Measurements from ENCODE around the gene TMED6. TPM values are rescaled to one million over a fixed set of nuclear protein-coding genes. Genes with fewer than 3 reads are reported as not detected.

Gene TMED6
- total RNA-seq = not detected in 2 replicates

GRCh38 chr16:69351309-69352027 lies at the start of gene TMED6:
Gene TMED6 (minus strand): TSS chr16:69351786. CDS start chr16:69351753, 33 bp downstream.

DNA sequence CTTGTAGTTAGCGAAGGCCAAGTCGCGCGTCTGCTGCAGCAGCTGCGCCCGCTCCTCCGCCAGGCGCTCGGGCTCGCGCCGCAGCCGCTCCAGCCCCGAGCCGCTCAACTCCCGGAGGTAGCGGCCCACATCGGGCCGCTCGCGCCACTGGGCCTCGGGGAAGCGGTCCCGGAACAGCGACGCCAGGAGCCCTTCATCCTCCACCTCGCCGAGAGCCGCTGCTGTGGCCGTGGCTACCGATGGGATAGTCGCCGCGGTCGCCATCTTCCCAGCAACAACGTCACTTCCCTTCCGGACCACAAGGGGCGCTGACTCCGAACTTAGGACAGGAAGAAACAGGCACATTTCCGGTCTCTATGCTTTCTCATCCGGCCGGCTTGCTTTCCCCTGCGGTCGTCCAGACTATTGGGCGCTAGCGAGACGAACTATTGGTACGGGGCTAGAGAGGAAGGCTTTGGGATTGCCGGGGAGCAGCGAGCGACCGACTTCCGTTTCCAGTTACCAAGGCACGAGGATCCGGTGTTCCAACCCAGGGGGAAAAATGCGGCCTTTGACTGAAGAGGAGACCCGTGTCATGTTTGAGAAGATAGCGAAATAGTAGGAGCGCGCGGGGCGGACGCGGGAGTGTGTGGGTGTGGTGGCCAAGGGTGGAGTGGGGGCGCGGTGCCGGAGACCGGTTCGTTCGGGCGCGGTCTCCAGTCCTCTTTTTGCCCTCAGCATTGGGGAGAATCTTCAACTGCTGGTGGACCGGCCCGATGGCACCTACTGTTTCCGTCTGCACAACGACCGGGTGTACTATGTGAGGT lies 12.1 kb downstream of the TMED6 start, which contains the start of the genes COG8 and NIP7:
COG8 (minus strand) TSS at position 276 of the 806 bp plus-strand sequence; CDS start at position 264, 12 bp downstream.
NIP7 (plus strand) TSS at position 484 of the 806 bp plus-strand sequence; CDS start at position 542, 58 bp downstream.

GRCh38 chr16:69330286-69331109 lies 21.1 kb downstream of the TMED6 start, which contains the start of gene PDF:
Gene PDF (minus strand): TSS chr16:69330588. CDS start chr16:69330570, 18 bp downstream.

DNA sequence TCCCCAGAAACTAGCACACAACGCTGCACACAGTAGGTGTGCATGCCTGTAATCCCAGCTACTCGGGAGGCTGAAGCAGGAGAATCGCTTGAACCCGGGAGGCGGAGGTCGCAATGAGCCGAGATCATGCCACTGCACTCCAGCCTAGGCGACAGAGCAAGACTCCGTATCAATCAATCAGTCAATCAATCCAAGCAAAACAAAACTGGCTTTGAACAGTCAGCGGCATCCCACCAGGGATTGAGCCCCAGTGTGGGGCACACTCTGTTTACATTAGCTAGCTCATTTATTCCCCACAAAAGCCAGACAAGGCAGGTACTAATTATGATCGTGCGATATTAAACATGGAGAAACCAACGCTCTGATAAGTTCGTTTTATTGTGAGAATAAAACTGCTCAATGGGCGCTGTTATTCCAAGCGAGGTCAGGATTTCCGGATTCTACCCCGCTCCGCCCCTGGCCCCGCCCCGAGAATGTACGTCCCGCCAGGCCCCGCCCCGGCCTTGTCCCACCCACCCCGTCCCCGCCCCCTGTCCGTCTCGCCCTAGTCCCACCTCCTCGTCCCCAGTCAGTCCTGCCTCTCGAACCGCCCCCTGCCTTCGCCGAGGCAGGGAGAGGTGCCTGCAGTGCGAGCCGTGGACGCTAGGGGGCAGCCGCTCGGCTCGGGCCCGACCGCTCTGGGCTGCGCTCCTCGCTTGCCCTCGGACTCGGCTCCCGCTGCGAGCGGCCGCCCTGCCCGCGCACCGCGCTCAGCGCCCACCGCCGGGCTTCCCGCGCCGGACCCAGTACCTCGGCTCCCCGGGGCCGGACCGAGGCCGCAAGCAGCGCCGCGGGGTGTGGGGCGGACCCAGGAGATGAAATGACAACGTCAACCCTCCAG lies 40.7 kb downstream of the TMED6 start, which contains the start of gene VPS4A:
VPS4A (plus strand) TSS at position 698 of the 880 bp plus-strand sequence; CDS start at position 860, 162 bp downstream.

Other genes starting within 250 kb of the TMED6 start
- gene HAS3, start 246.1 kb downstream of the TMED6 start, total RNA-seq = 58.4 and 75.7 TPM in 2 replicates
- gene CHTF8, start 219.2 kb downstream of the TMED6 start, total RNA-seq = 53.3 and 61.4 TPM in 2 replicates
- gene UTP4, start 219.1 kb downstream of the TMED6 start, total RNA-seq = 16.6 and 36.1 TPM in 2 replicates
- 19.3 and 24.6 TPM in 2 replicates for gene SNTB2, start 164.6 kb downstream of the TMED6 start, total RNA-seq
- gene VPS4A, start 40.4 kb downstream of the TMED6 start, total RNA-seq = 41.7 and 42.4 TPM in 2 replicates
- gene PDF, start 21.2 kb downstream of the TMED6 start, total RNA-seq = 21.2 and 34.5 TPM in 2 replicates
- gene COG8, start 12.2 kb downstream of the TMED6 start, total RNA-seq = 30.9 and 32.8 TPM in 2 replicates
- 29.1 and 40.4 TPM in 2 replicates for gene NIP7, start 12.0 kb downstream of the TMED6 start, total RNA-seq
- 8.7 and 10.9 TPM in 2 replicates for gene TERF2, start 34.2 kb upstream of the TMED6 start, total RNA-seq
- 46.6 and 56.3 TPM in 2 replicates for gene CYB5B, start 72.8 kb upstream of the TMED6 start, total RNA-seq
- gene NFAT5, start 214.2 kb upstream of the TMED6 start, total RNA-seq = 3.5 and 5.9 TPM in 2 replicates

All from hair follicular keratinocyte (primary cell).